Measurements from ENCODE around the gene EFCAB8. TPM values are rescaled to one million over a fixed set of nuclear protein-coding genes. Genes with fewer than 3 reads are reported as not detected.

Gene EFCAB8
- total and polyA plus RNA-seq, 4 experiments from 2014 or later = 1.5 to 1.8 TPM; not detected in 2

DNA sequence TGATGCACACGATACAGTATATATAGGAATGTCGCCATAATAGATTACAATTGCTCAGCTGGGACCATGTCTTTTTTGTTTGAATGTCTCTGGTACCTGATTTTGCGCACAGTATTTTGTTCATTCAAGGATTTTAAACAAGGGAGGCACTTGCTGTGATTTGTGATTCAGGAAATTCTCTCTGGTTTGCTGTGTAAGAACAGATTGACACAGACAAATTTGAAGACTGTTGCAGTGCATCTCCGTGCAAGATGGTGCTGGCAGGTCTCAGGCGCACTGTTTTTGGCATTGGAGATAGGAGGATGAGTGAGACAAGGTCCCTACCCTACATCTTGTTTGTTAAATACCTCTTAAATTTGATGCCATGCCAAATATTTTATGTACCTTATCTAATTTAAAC lies 36.5 kb upstream of the EFCAB8 start:
- POLR2A ChIA-PET (ENCODE audit: partially characterized antibody) = interaction anchor here (1.0 to 3.0 kb wide), 2 partner anchors 9 to 30 kb away, joined by 6 to 38 read pairs; no protein-coding TSS in a partner anchor
- H3K27me3 ChIP-seq (ENCODE audit: insufficient read depth, low read length) = no peaks in the 10 kb centered on the region
- CTCF ChIA-PET (ENCODE audit: partially characterized antibody) = interaction anchor here (0.8 to 2.1 kb wide), 5 partner anchors 10 to 34 kb away, joined by 3 to 8 read pairs (median 4); no protein-coding TSS in a partner anchor
- no peaks in the 10 kb centered on the region for H3K27me3 Mint-ChIP-seq
- H3K4me1 ChIP-seq (ENCODE audit: insufficient read depth, low read length) = peaks cover 49% of the 10 kb centered on the region
- no peak overlapping the region for H3K4me3 ChIP-seq (ENCODE audit: low read length in 2 of 2)
- intact Hi-C loops (cut with micrococcal nuclease) = loop anchor here (10.0 kb wide), 1 partner anchor 153 kb away; no protein-coding TSS in a partner anchor
- H3K36me3 Mint-ChIP-seq = peaks cover 4 to 24% of the 10 kb centered on the region in 2 donors
- no peaks in the 10 kb centered on the region for H3K9me3 Mint-ChIP-seq
- H3K4me3 Mint-ChIP-seq = peak overlapping the region; percentile 2 to 99 (median 98)
- H3K4me1 Mint-ChIP-seq = peaks cover 39 to 61% (median 47%) of the 10 kb centered on the region in 4 donors
- no peaks in the 10 kb centered on the region for H3K9me3 ChIP-seq (ENCODE audit: control insufficient read depth in 1 of 2, low read length in 2 of 2)
- H3K27ac ChIP-seq (ENCODE audit: low read depth, low read length) = no peak overlapping the region
- peak overlapping the region in 6 of 7 donors; percentile 44 to 100 (median 99) for H3K27ac Mint-ChIP-seq
- no peak for DNase-seq
- H3K36me3 ChIP-seq (ENCODE audit: insufficient read depth, low read length) = peaks cover 8% of the 10 kb centered on the region

DNA sequence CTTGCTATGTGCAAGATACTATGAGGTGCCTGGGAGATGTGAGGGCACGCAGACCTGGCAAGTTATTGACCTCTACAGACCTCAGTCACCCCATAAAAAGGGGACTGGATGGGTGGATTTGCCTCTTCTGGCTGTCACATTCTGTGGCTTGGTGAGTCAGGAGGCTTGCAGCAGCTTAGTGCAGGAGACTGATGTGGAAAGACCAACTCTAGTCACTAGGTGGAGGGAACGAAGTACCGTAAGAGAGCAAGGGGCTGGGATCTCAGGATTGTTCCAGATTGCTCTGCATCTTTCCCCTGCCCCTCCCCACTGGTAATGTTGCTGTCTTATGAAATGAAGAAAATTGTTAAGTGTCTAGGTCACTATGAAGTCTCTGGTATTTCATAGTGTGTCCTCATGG lies 35.6 kb upstream of the EFCAB8 start:
- Histone ChIP-seq H3K4me1 (ENCODE audit: insufficient read depth, low read length) (peaks cover 50% of the 10 kb centered on the region), H3K4me3 (ENCODE audit: low read length in 2 of 2) (no peak overlapping the region), H3K36me3 (ENCODE audit: insufficient read depth, low read length) (peaks cover 10% of the 10 kb centered on the region), H3K9me3 (ENCODE audit: control insufficient read depth in 1 of 2, low read length in 2 of 2) (no peaks in the 10 kb centered on the region), H3K27me3 (ENCODE audit: insufficient read depth, low read length) (no peaks in the 10 kb centered on the region), H3K27ac (ENCODE audit: low read depth, low read length) (peak overlapping the region; percentile 33)
- ChIA-PET POLR2A (ENCODE audit: partially characterized antibody) (no interaction called here), CTCF (ENCODE audit: partially characterized antibody) (interaction anchor here (1.2 to 1.5 kb wide), 2 partner anchors 10 to 33 kb away, joined by 3 to 4 read pairs; no protein-coding TSS in a partner anchor)
- Mint-ChIP-seq H3K27me3 (no peaks in the 10 kb centered on the region), H3K9me3 (no peaks in the 10 kb centered on the region), H3K4me3 (peak overlapping the region in 7 of 8 donors; percentile 2 to 99 (median 37)), H3K36me3 (peaks cover 8 to 32% of the 10 kb centered on the region in 2 donors), H3K4me1 (peaks cover 43 to 68% (median 53%) of the 10 kb centered on the region in 4 donors), H3K27ac (peak overlapping the region; percentile 52 to 99 (median 87))
- DNase-seq = peak in 1 of 5 donors; percentile 41
- intact Hi-C loops (cut with micrococcal nuclease) = loop anchor here (10.0 kb wide), 1 partner anchor 152 kb away; no protein-coding TSS in a partner anchor

DNA sequence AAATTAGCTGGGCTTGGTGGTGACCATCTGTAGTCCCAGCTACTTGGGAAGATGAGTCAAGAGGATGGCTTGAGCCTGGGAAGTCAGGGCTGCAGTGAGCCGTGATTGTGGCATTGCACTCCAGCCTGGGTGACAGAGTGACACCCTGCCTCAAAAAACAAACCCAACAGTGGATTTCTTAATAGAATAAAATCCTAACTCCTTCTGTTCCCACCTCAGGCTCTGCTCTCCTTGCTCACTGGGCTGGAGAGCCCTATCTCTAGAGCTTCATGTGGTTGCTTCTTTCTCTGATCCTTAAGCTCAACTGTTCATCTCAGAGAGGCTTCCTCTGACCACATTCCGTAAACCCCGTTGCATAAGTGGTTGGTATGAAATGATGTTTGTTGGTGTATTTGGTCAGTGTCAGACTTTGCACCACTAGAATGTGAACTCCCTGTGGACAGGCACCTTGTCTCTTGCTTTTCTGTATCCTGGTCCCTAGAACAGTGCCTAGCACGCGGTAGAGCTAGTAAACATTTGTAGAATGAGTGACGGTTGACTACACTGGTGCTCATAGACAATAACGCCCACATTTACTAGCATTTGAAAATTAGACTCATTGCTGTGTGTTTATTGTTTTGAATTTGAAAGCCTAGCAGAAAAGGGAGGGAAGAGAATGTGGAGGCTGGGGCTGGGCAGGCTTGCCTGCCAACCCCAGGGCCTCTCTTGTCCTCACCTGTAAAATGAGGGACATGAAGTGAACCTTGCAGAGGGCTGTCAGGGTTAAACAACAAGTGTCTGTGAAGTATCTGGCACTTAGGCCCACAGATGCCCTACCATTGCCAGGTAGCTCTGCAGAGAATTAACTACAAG lies 34.8 kb upstream of the EFCAB8 start:
- H3K27me3 ChIP-seq (ENCODE audit: insufficient read depth, low read length) = no peaks in the 10 kb centered on the region
- ChIA-PET POLR2A (ENCODE audit: partially characterized antibody) (interaction anchor here (1.0 kb wide), 1 partner anchor 81 kb away, joined by 3 read pairs; the partner anchor contains the start of gene COMMD7), CTCF (ENCODE audit: partially characterized antibody) (interaction anchor here (1.5 kb wide), 1 partner anchor 9 kb away, joined by 4 read pairs; no protein-coding TSS in a partner anchor)
- Mint-ChIP-seq H3K36me3 (peaks cover 15 to 39% of the 10 kb centered on the region in 2 donors), H3K9me3 (no peaks in the 10 kb centered on the region), H3K4me1 (peaks cover 49 to 76% (median 60%) of the 10 kb centered on the region in 4 donors), H3K27me3 (no peaks in the 10 kb centered on the region), H3K4me3 (peak overlapping the region in 5 of 8 donors; percentile 2 to 67 (median 20)), H3K27ac (peak overlapping the region; percentile 8 to 98 (median 62))
- intact Hi-C loops (cut with micrococcal nuclease) = loop anchor here (10.0 kb wide), 1 partner anchor 151 kb away; no protein-coding TSS in a partner anchor
- no peaks in the 10 kb centered on the region for H3K9me3 ChIP-seq (ENCODE audit: control insufficient read depth in 1 of 2, low read length in 2 of 2)
- no peak for DNase-seq
- H3K4me3 ChIP-seq (ENCODE audit: low read length in 2 of 2) = no peak overlapping the region
- peaks cover 57% of the 10 kb centered on the region for H3K4me1 ChIP-seq (ENCODE audit: insufficient read depth, low read length)
- H3K36me3 ChIP-seq (ENCODE audit: insufficient read depth, low read length) = peaks cover 15% of the 10 kb centered on the region
- H3K27ac ChIP-seq (ENCODE audit: low read depth, low read length) = no peak overlapping the region

GRCh38 chr20:32828029-32828680 lies 30.6 kb upstream of the EFCAB8 start:
- Histone ChIP-seq H3K4me3 (ENCODE audit: low read length in 2 of 2) (no peak overlapping the region), H3K27ac (ENCODE audit: low read depth, low read length) (no peak overlapping the region), H3K36me3 (ENCODE audit: insufficient read depth, low read length) (peaks cover 29% of the 10 kb centered on the region), H3K4me1 (ENCODE audit: insufficient read depth, low read length) (peaks cover 57% of the 10 kb centered on the region), H3K27me3 (ENCODE audit: insufficient read depth, low read length) (no peaks in the 10 kb centered on the region), H3K9me3 (ENCODE audit: control insufficient read depth in 1 of 2, low read length in 2 of 2) (no peaks in the 10 kb centered on the region)
- no peak for DNase-seq
- ChIA-PET POLR2A (ENCODE audit: partially characterized antibody) (interaction anchor here (1.1 kb wide), 1 partner anchor 8 kb away, joined by 4 read pairs; no protein-coding TSS in a partner anchor), CTCF (ENCODE audit: partially characterized antibody) (interaction anchor here (1.4 kb wide), 1 partner anchor 38 kb away, joined by 4 read pairs; no protein-coding TSS in a partner anchor)
- peak overlapping the region in 4 of 8 donors; percentile 5 to 35 (median 21) for H3K4me3 Mint-ChIP-seq
- no peaks in the 10 kb centered on the region for H3K9me3 Mint-ChIP-seq
- peaks cover 45 to 80% (median 62%) of the 10 kb centered on the region in 4 donors for H3K4me1 Mint-ChIP-seq
- peak overlapping the region in 6 of 7 donors; percentile 6 to 82 (median 54) for H3K27ac Mint-ChIP-seq
- intact Hi-C loops (cut with micrococcal nuclease) = loop anchor here (10.0 kb wide), 1 partner anchor 147 kb away; no protein-coding TSS in a partner anchor
- H3K36me3 Mint-ChIP-seq = peaks cover 28 to 67% of the 10 kb centered on the region in 2 donors
- H3K27me3 Mint-ChIP-seq = no peaks in the 10 kb centered on the region

DNA sequence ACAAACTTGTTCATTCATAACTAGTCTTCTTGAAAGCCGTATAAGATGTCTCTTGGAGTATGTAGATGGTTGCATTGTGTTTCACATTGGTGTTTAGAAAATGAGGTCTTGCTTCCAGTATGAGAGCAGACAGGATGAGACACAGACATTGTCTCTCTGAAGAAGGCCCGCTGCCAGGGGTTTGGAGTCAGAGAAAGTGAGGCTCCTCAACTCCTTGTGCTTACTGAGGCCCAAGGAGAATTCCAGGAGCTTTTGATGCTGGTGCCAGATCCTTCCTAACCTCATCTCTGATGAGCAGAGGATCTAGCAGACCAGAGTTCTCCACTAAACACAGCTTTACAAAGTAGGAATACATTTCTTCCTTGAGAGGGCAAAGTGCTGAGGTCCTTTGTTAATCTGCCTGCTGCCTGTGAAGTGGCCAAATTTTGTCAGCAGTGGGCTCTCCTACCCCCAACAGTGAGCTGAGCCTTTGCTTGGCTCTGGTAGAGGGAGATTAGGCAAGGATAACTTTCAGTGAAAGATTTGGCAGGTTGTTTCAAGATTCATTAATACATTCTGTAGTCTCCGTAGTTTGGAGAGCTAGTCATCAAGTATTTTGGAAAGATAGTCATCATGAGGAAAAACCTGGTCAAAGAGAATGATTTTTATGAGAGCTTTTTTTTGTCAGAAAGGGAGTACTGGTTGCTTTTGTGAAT lies 29.3 kb upstream of the EFCAB8 start:
- peaks cover 38 to 77% (median 56%) of the 10 kb centered on the region in 4 donors for H3K4me1 Mint-ChIP-seq
- DNase-seq = no peak
- intact Hi-C loops (cut with micrococcal nuclease) = loop anchor here (10.0 kb wide), 1 partner anchor 145 kb away; no protein-coding TSS in a partner anchor
- POLR2A ChIA-PET (ENCODE audit: partially characterized antibody) = interaction anchor here (5.0 kb wide), 1 partner anchor 9 kb away, joined by 38 read pairs; the partner anchor contains the start of gene MAPRE1
- H3K9me3 Mint-ChIP-seq = no peaks in the 10 kb centered on the region
- Histone ChIP-seq H3K4me1 (ENCODE audit: insufficient read depth, low read length) (peaks cover 56% of the 10 kb centered on the region), H3K4me3 (ENCODE audit: low read length in 2 of 2) (no peak overlapping the region), H3K9me3 (ENCODE audit: control insufficient read depth in 1 of 2, low read length in 2 of 2) (no peaks in the 10 kb centered on the region), H3K27ac (ENCODE audit: low read depth, low read length) (no peak overlapping the region), H3K27me3 (ENCODE audit: insufficient read depth, low read length) (no peaks in the 10 kb centered on the region), H3K36me3 (ENCODE audit: insufficient read depth, low read length) (peaks cover 35% of the 10 kb centered on the region)
- no peaks in the 10 kb centered on the region for H3K27me3 Mint-ChIP-seq
- H3K27ac Mint-ChIP-seq = peak overlapping the region; percentile 47 to 83 (median 58)
- peaks cover 28 to 72% of the 10 kb centered on the region in 2 donors for H3K36me3 Mint-ChIP-seq
- CTCF ChIA-PET (ENCODE audit: partially characterized antibody) = interaction anchor here (1.0 to 1.6 kb wide), 3 partner anchors 9 to 51 kb away, joined by 3 to 6 read pairs (median 3); partner anchors contain the start of gene MAPRE1
- H3K4me3 Mint-ChIP-seq = peak overlapping the region in 3 of 8 donors; percentile 14 to 59 (median 19)

- Histone ChIP-seq H3K27me3 (ENCODE audit: insufficient read depth, low read length) (no peaks in the 10 kb centered on the region), H3K4me1 (ENCODE audit: insufficient read depth, low read length) (peaks cover 53% of the 10 kb centered on the region), H3K27ac (ENCODE audit: low read depth, low read length) (no peak overlapping the region), H3K9me3 (ENCODE audit: control insufficient read depth in 1 of 2, low read length in 2 of 2) (no peaks in the 10 kb centered on the region), H3K36me3 (ENCODE audit: insufficient read depth, low read length) (peaks cover 35% of the 10 kb centered on the region), H3K4me3 (ENCODE audit: low read length in 2 of 2) (no peak overlapping the region)
- Mint-ChIP-seq H3K27ac (peak overlapping the region in 3 of 7 donors; percentile 2 to 82 (median 57)), H3K36me3 (peaks cover 28 to 72% of the 10 kb centered on the region in 2 donors), H3K27me3 (no peaks in the 10 kb centered on the region), H3K9me3 (no peaks in the 10 kb centered on the region), H3K4me1 (peaks cover 36 to 70% (median 53%) of the 10 kb centered on the region in 4 donors), H3K4me3 (peak overlapping the region in 1 of 8 donors; percentile 59)
- POLR2A ChIA-PET (ENCODE audit: partially characterized antibody) = interaction anchor here (5.0 kb wide), 1 partner anchor 10 kb away, joined by 38 read pairs; the partner anchor contains the start of gene MAPRE1
- no peak for DNase-seq
- intact Hi-C loops (cut with micrococcal nuclease) = no loop called here
- CTCF ChIA-PET (ENCODE audit: partially characterized antibody) = interaction anchor here (1.0 to 1.2 kb wide), 2 partner anchors 10 to 11 kb away, joined by 3 to 6 read pairs; partner anchors contain the start of gene MAPRE1
Observed at GRCh38 chr20:32830437-32830836, 28.3 kb upstream of the EFCAB8 start.
